Karpas-422 (cell line): Measurements from ENCODE around the gene P4HA3. TPM values are rescaled to one million over a fixed set of nuclear protein-coding genes. Genes with fewer than 3 reads are reported as not detected.

Experiments used
- DNase-seq: peaks from one replicate; pipeline ENCODE4 v3.0.0-alpha.2; 2015
- H2AFZ ChIP-seq: fragments of 200-600 bp; sonication (generic); 2 replicates; pipeline ENCODE4 v1.6.1; 2014; ENCODE audit warnings: antibody characterized with exemption, low read length, mixed read lengths
- H3K27ac ChIP-seq: fragments of 200-600 bp; sonication (generic); 2 replicates; pipeline ENCODE4 v1.5.1; 2014; ENCODE audit warnings: mild to moderate bottlenecking, low read length, moderate library complexity
- H3K27me3 ChIP-seq: fragments of 200-600 bp; sonication (generic); 2 replicates; pipeline ENCODE4 v1.6.1; 2014; ENCODE audit warnings: low read length, mixed read lengths
- H3K36me3 ChIP-seq: fragments of 200-600 bp; sonication (generic); 2 replicates; pipeline ENCODE4 v1.6.1; 2014; ENCODE audit warnings: low read length, mixed read lengths; ENCODE audit not compliant: insufficient read depth
- H3K4me1 ChIP-seq: fragments of 200-600 bp; sonication (generic); 2 replicates; pipeline ENCODE4 v1.6.1; 2014; ENCODE audit warnings: mild to moderate bottlenecking, low read length, mixed read lengths
- H3K4me2 ChIP-seq: fragments of 200-600 bp; sonication (generic); 2 replicates; pipeline ENCODE4 v1.6.1; 2014; ENCODE audit warnings: low read length, low read depth, mild to moderate bottlenecking; ENCODE audit not compliant: poor library complexity, severe bottlenecking
- H3K4me3 ChIP-seq: fragments of 200-600 bp; sonication (generic); 2 replicates; pipeline ENCODE4 v1.5.1; 2014; ENCODE audit warnings: mild to moderate bottlenecking, antibody characterized with exemption, low read length, mixed read lengths
- H3K79me2 ChIP-seq: fragments of 200-600 bp; sonication (generic); 2 replicates; pipeline ENCODE4 v1.6.1; 2014; ENCODE audit warnings: mild to moderate bottlenecking, low read length, mixed read lengths
- H3K9ac ChIP-seq: fragments of 200-600 bp; sonication (generic); 2 replicates; pipeline ENCODE4 v1.6.0; 2014; ENCODE audit warnings: low read length
- H3K9me2 ChIP-seq: fragments of 200-600 bp; sonication (generic), shearing (Covaris generic); replicated peaks from 2 replicates; pipeline ENCODE4 v1.6.0; 2014; ENCODE audit warnings: mild to moderate bottlenecking, low read length, moderate library complexity; ENCODE audit not compliant: insufficient read depth
- H3K9me3 ChIP-seq: fragments of 300-700, 200-600 bp; sonication (generic); 2 replicates; pipeline ENCODE4 v1.6.1; 2014; ENCODE audit warnings: low read length, mixed read lengths
- H4K20me1 ChIP-seq: fragments of 200-600 bp; sonication (generic); 2 replicates; pipeline ENCODE4 v1.6.1; 2014; ENCODE audit warnings: mild to moderate bottlenecking, antibody characterized with exemption, low read length, low read depth; ENCODE audit not compliant: insufficient read depth
- total RNA-seq: library from RNA; depleted of rRNA; stranded (reverse); fragments of >200 nt; shearing (Covaris generic); gene quantifications from 2 replicates; pipeline ENCODE4 v1.2.3, GENCODE V29; 2014; ENCODE audit warnings: low replicate concordance

P4HA3 gene
- total RNA-seq, 1 experiment from 2014 or later: not detected

DNA sequence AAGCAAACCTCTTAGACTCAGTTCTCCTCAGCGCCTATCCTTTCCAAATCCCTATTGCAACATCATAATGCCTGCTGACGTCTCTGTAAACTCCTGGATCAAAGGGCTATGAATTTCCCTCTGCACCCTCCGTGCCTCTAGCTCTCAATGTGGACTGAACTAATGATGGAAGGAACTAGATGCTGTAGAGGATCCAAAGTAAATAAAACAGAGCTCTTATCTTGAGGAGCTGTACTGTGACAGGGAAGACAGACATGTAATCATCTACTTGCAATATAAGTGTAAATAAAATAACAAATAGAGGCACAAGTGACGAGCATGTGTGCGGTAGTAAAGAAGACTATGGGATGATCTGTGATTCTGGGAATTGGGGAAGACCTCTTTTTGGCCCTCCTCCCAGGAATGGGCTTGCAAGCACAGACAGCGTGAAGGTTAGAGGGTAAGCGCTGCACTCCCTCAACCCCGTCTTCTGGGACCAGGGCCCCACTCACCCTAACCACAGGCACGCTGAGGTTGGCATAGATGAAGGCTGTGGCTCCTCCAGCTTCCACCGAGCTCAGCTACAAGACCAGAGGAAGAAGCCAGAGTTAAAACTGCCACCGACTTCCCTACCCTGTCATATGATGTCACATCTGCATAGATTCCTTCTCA is 42.2 kb downstream of the P4HA3 start:
- no peaks in the 10 kb centered on the region for H3K9me3 ChIP-seq
- H3K36me3 ChIP-seq: no peaks in the 10 kb centered on the region
- no peak overlapping the region for H3K4me3 ChIP-seq
- H3K9me2 ChIP-seq: no peaks in the 10 kb centered on the region
- no peak overlapping the region for H2AFZ ChIP-seq
- H3K27ac ChIP-seq: no peak overlapping the region
- H3K27me3 ChIP-seq: no peaks in the 10 kb centered on the region
- H3K4me2 ChIP-seq: no peak overlapping the region
- no peak overlapping the region for H3K9ac ChIP-seq
- no peak for DNase-seq
- no peaks in the 10 kb centered on the region for H3K4me1 ChIP-seq
- H3K79me2 ChIP-seq: no peaks in the 10 kb centered on the region
- H4K20me1 ChIP-seq: no peaks in the 10 kb centered on the region

DNA sequence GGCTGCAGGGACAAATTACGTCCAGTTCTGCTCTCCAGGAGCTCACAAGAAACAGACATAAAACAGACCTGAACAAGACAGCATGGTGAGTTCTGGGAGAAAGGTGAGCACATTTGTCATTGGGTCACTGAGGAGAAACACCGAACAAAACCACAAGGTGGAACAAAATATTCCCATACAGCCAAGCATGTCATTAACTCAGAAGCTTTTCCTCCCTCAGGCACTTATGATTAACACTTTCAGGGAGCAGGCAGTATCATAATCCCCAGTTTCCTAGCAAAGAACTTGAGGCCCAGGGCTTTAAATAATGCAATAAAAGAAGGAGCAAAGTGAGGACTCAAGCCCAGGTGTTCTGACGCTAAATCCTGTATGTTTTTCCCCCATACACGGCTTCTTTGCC is 43.0 kb downstream of the P4HA3 start:
- H3K4me2 ChIP-seq: no peak overlapping the region
- no peaks in the 10 kb centered on the region for H3K79me2 ChIP-seq
- no peak overlapping the region for H2AFZ ChIP-seq

DNA sequence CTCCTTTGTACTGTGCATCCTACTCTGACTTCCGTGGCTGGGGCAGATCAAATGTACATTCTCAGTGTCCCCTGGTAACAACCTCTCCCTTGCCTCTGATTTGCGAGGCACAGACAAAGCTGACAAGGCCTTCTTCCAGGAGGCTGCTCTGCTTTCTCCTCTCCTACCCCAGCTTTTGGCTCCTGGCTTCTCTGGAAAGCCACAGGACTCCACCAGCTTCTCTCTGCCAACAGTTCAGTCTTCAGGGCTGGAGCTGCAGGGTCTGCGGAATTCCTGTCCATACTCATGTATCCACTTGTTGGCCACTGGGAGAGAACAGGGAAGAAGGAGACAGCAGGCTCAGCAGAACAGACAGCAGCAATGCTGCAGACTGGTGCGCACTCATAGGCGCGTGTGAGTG is 44.4 kb downstream of the P4HA3 start:
- H3K9me2 ChIP-seq: no peaks in the 10 kb centered on the region
- no peaks in the 10 kb centered on the region for H3K36me3 ChIP-seq
- DNase-seq: no peak
- H2AFZ ChIP-seq: no peak overlapping the region
- H3K27ac ChIP-seq: no peak overlapping the region
- H3K79me2 ChIP-seq: no peaks in the 10 kb centered on the region
- H3K27me3 ChIP-seq: no peaks in the 10 kb centered on the region
- H3K4me1 ChIP-seq: no peaks in the 10 kb centered on the region
- no peak overlapping the region for H3K4me2 ChIP-seq
- no peaks in the 10 kb centered on the region for H4K20me1 ChIP-seq
- no peaks in the 10 kb centered on the region for H3K9me3 ChIP-seq
- H3K9ac ChIP-seq: no peak overlapping the region
- no peak overlapping the region for H3K4me3 ChIP-seq

More for the DNA sequence above, 43.0 kb downstream of the P4HA3 start:
- DNase-seq: no peak
- Histone ChIP-seq H3K27ac (no peak overlapping the region), H3K9ac (no peak overlapping the region), H3K27me3 (no peaks in the 10 kb centered on the region), H4K20me1 (no peaks in the 10 kb centered on the region), H3K9me2 (no peaks in the 10 kb centered on the region), H3K4me1 (no peaks in the 10 kb centered on the region), H3K9me3 (no peaks in the 10 kb centered on the region), H3K36me3 (no peaks in the 10 kb centered on the region), H3K4me3 (no peak overlapping the region)

DNA sequence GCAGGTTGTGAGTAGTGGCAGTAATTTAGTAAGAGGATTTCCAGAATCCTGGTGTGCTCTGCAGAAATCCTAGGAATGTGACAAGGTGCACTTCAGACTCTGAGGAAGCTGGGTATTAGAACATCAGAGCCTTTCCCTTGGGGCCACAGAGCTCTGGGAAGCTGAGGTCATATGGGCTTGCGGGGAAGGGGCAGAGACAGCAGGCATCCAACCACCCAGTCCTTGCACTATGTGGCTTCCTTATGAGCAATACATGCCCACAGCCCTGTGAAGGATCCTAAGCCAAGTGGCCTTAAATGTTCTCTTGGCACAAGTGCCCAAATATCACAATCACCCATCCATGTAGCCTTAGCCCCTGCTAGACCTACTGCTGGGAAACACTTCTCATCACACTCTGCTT is 46.2 kb downstream of the P4HA3 start:
- DNase-seq: no peak
- Histone ChIP-seq H3K9me3 (no peaks in the 10 kb centered on the region), H3K4me1 (no peaks in the 10 kb centered on the region), H4K20me1 (no peaks in the 10 kb centered on the region), H2AFZ (no peak overlapping the region), H3K27ac (no peak overlapping the region), H3K4me3 (no peak overlapping the region), H3K4me2 (no peak overlapping the region), H3K9me2 (no peaks in the 10 kb centered on the region), H3K36me3 (no peaks in the 10 kb centered on the region), H3K79me2 (no peaks in the 10 kb centered on the region), H3K9ac (no peak overlapping the region), H3K27me3 (no peaks in the 10 kb centered on the region)

DNA sequence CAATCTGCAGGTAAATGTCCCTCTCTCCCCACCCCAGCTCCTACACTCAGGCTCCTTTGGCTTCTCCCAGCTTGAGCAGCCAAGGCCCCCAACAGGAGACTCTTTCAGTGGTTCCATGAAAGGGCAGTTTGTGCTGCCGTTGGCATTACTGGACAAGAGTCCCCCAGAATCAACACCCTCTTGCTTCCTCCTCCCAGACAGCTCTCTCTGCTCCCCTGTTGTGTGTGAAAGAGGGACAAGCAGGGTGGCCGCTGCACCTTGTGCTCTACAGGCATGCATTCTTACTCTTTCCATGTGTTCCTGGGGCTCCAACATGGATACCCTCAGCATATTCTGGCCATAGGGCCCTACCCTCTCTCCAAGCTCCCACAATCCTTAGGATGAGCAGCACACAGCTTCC is 48.7 kb downstream of the P4HA3 start:
- Histone ChIP-seq H3K9me2 (no peaks in the 10 kb centered on the region), H3K27ac (no peak overlapping the region), H3K4me1 (no peaks in the 10 kb centered on the region), H3K4me3 (no peak overlapping the region), H3K9me3 (no peaks in the 10 kb centered on the region), H3K36me3 (no peaks in the 10 kb centered on the region), H2AFZ (no peak overlapping the region), H4K20me1 (no peaks in the 10 kb centered on the region), H3K27me3 (no peaks in the 10 kb centered on the region), H3K9ac (no peak overlapping the region), H3K4me2 (no peak overlapping the region), H3K79me2 (no peaks in the 10 kb centered on the region)
- DNase-seq: no peak

DNA sequence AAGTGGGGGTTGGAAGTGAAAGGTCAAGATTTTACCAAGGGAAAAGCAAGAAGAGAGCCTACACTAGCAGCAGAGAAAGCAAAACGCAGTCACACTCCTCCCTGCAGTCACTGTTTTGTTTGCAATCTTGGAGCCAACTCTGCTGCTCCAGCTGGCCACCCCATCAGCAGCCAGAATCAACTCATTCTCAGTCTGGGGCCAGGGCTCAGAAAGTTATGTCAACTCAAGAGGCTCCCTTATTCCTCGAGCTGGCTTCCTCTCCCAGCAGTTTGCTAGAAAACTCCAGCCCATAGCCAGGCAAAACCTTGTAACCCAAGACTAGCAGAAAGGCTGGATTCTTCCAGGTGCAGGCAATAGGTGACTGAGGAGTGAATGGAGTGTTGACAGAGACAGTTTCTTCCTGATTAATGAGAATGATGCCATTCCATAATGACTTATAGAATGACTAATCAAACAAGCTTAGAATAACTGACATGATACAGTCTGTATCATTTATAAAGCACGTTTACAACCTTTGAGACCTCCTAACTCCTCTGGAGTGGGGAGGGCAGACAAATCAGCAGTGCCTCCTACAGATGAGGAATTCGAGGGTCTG is 53.4 kb downstream of the P4HA3 start:
- H3K4me2 ChIP-seq: no peak overlapping the region
- H3K9me3 ChIP-seq: no peaks in the 10 kb centered on the region
- no peaks in the 10 kb centered on the region for H3K79me2 ChIP-seq
- H4K20me1 ChIP-seq: no peaks in the 10 kb centered on the region; the same call in 1 of the 2 replicates
- DNase-seq: no peak
- H3K4me3 ChIP-seq: no peak overlapping the region
- no peaks in the 10 kb centered on the region for H3K4me1 ChIP-seq
- H3K9me2 ChIP-seq: no peaks in the 10 kb centered on the region
- no peak overlapping the region for H2AFZ ChIP-seq
- no peak overlapping the region for H3K9ac ChIP-seq
- H3K27me3 ChIP-seq: no peaks in the 10 kb centered on the region
- peaks cover 8% of the 10 kb centered on the region for H3K36me3 ChIP-seq
- no peak overlapping the region for H3K27ac ChIP-seq

DNA sequence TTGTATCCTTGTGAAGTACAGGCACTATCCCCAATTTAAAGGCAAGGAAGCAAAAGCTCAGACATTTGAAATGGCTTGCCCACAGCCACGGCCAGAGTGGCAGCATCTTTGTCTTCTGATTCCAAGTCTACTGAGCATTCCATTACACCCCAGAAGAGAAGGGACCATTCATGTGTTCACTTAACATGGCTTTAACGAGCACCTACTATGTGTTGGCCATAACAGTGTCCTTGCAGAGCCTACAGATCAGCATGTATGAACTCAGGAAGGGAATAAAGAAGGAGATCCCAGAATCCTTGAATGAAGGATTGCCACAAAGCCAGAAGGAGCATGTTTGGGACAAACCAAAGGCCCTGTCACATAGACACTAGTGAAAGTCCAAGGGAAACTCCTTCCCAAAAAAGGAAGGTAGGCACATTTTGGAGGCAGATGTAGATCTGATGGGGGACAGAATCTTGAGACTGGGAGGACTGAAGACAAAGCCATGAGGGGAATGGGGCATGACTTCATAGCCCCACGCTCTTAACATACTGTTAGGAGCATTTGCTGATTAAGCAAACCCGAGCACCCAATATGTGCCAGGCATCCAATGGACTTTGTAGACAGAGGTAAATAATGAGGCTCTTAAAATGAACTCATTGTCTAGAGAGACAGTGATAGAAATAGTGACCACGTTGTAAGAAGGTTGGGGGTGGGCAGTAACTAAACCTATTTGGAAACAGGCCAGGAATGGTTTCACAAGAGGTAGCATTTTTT is 54.9 kb downstream of the P4HA3 start:
- H3K4me2 ChIP-seq: no peak overlapping the region
- no peak overlapping the region for H2AFZ ChIP-seq
- no peaks in the 10 kb centered on the region; the same call in 1 of the 2 replicates for H4K20me1 ChIP-seq
- peaks cover 8% of the 10 kb centered on the region for H3K36me3 ChIP-seq
- no peaks in the 10 kb centered on the region for H3K9me3 ChIP-seq
- no peak overlapping the region for H3K9ac ChIP-seq
- H3K27me3 ChIP-seq: no peaks in the 10 kb centered on the region
- no peak for DNase-seq
- no peaks in the 10 kb centered on the region for H3K79me2 ChIP-seq
- no peaks in the 10 kb centered on the region for H3K4me1 ChIP-seq
- no peak overlapping the region for H3K27ac ChIP-seq
- H3K9me2 ChIP-seq: no peaks in the 10 kb centered on the region
- no peak overlapping the region for H3K4me3 ChIP-seq

DNA sequence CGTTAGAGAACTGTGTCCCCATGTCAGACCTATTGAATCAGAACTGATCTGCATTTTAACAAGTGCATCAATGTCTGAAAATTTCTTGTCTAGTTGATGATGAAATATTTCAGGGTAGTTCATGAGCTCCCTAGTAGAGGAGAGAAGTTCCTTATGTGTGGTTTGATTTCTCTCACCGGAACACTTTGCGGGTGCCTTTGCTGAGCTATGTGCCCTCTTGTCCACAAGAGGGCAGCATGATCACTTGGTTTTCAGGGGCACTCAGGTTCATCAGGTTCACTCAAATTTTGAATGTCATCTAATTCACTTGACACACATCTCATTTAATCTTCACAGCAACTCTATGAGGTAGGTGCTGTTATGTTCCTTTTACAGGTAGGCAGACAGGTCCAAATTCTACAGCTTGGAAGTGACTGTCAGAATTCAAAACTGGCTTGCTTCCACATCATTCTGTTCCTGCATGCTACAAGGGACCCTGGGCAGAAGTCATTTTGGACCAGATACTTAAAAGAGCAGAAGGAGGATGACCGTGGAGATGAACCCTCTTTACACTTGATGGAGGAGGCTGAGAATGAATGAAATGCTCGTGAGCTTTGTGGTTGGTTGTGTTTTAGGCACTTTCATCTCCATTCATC is 55.6 kb downstream of the P4HA3 start:
- Histone ChIP-seq H3K4me3 (no peak overlapping the region), H3K27ac (no peak overlapping the region), H2AFZ (no peak overlapping the region), H3K79me2 (no peaks in the 10 kb centered on the region), H4K20me1 (no peaks in the 10 kb centered on the region; the same call in 1 of the 2 replicates), H3K36me3 (peaks cover 8% of the 10 kb centered on the region), H3K4me2 (no peak overlapping the region), H3K9ac (no peak overlapping the region), H3K9me2 (no peaks in the 10 kb centered on the region), H3K9me3 (no peaks in the 10 kb centered on the region), H3K4me1 (no peaks in the 10 kb centered on the region), H3K27me3 (no peaks in the 10 kb centered on the region)
- peak; percentile 85 for DNase-seq
